HG03460 (cell line): ENCODE measurements around the gene DNAH1.

Source experiments
- ATAC-seq: cut with Tn5 transposase; IDR thresholded peaks from one replicate; pipeline ENCODE4 v1.9.1; 2021; ENCODE audit not compliant: unreplicated experiment

Gene DNAH1

DNA sequence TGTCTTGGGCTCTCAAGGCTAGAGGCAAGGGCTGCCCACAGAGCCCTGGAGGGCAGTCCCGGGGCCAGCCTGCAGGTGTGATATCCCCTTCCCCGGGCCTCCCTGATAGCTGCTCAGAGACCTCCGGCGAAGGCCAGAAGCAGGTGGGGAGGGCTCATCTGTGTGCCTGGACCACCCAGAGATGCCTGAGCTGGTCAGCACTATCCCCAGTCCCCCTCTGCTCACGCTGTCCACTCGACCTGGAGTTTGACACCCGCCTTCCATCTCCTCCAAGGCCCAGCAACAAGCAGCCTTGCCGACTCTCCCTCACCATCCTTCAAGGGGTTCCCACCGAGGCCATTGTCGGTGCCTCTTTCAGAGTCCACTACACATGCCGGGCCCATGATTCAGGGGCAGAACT is 39.4 kb downstream of the DNAH1 start:
- no peak for ATAC-seq

- no peak for ATAC-seq
Observed at GRCh38 chr3:52356126-52356525, 40.0 kb downstream of the DNAH1 start.

GRCh38 chr3:52357151-52358080 is 41.3 kb downstream of the DNAH1 start:
- no peak for ATAC-seq

GRCh38 chr3:52358362-52358940 is 42.3 kb downstream of the DNAH1 start:
- no peak for ATAC-seq

GRCh38 chr3:52359116-52359855 is 43.2 kb downstream of the DNAH1 start:
- ATAC-seq = no peak

GRCh38 chr3:52361011-52361410 is 44.9 kb downstream of the DNAH1 start:
- ATAC-seq = no peak

GRCh38 chr3:52361454-52361853 is 45.3 kb downstream of the DNAH1 start:
- no peak for ATAC-seq

DNA sequence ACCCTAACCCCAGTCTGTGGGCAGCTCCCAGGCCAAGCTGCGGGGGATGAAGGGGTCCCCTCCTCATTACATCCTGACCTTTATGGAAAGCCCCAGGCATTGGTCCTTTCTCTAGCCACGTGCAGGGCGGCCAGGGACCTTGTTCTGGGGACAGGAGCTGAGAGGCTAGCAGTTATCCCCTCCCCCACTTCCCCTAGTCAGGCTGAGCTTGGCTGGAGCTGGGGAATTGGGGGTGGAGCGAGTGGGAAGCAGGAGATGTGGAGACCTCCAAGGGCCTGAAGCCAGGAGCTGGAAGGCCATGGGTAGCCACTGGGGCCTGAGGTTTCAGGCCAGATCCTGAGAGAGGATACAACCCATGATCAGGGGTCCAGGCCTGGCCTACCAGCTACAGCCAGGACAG is 45.8 kb downstream of the DNAH1 start:
- ATAC-seq = no peak

- no peak for ATAC-seq
Observed at GRCh38 chr3:52364322-52365035, 48.4 kb downstream of the DNAH1 start.

DNA sequence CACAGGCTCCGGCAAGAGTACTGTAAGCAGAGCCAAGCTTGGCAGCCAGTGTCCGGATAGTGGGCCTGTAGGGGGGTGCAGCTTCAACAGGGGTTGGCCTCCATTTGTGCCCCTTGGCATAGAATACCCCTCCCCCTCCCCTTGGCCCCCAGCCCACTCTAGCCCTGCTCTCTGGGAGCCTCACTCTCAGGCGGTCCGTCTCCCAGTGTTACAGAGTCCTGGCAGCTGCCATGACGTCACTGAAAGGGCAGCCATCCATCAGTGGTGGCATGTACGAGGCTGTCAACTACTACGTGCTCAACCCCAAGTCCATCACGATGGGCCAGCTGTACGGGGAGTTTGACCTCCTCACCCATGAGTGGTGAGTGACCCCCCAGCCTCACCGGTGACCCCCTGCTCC is 50.4 kb downstream of the DNAH1 start:
- ATAC-seq = no peak

GRCh38 chr3:52367891-52368880 is 52.1 kb downstream of the DNAH1 start:
- ATAC-seq = no peak

GRCh38 chr3:52370531-52370930 is 54.4 kb downstream of the DNAH1 start:
- no peak for ATAC-seq

DNA sequence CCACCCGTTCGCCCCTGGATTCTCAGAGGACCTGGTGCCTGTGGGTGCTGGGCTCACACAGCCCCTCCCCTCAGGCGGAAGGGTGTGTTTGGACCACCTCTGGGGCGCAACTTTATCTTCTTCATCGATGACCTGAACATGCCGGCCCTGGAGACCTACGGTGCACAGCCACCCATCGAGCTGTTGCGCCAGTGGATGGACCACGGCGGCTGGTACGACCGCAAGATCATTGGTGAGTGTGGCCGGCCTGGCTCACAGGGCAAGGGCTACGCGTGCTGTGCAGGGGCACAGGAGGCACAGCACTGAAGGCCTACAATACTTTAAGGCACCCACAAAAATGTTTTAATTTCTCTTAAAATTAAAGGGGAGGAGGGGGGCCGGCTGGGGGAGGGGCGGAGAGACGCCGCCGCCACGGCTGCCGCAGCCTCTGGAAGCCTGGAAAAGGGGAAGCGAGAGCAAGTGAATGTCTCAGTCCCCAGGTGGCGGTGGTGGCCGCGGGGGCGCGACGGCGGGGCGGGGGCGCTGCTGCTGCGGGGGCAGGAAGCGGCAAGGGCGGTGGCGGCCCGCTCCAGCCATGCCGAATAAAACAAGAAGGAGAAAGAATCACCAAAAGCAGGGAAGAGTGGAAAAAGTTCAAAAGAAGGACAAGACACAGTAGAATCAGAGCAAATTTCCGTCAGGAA is 56.8 kb downstream of the DNAH1 start:
- ATAC-seq = no peak

GRCh38 chr3:52373676-52374075 is 57.6 kb downstream of the DNAH1 start:
- no peak for ATAC-seq

DNA sequence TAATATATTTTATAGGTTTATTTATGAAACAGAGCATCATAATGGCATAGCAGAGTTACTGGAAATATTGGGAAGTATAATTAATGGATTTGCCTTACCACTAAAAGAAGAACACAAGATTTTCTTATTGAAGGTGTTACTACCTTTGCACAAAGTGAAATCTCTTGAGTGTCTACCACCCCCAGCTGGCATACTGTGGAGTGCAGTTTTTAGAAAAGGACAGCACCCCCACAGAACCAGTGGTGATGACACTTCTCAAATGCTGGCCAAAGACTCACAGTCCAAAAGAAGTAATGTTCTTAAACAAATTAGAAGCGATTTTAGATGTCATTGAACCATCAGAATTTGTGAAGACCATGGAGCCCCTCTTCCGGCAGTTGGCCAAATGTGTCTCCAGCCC is 58.1 kb downstream of the DNAH1 start:
- no peak for ATAC-seq

DNA sequence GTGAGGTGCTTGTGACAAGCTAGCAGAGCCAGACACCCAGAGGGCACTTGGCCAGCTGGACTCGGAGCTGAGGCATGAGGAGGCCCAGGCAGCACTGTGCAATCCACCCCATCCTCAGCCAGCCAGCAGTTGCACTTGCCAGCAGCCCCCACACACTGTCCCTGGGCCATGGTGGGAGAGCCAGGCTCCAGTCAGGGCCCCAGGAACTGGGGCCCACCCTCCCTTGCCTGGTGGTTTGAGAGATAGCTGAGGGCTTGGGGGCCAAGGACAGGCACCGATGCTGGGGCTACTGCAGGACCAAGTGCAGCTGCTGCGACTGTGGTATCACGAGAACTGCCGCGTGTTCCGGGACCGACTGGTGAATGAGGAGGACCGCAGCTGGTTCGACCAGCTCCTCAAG is 63.5 kb downstream of the DNAH1 start:
- no peak for ATAC-seq

GRCh38 chr3:52380023-52380422 is 63.9 kb downstream of the DNAH1 start:
- ATAC-seq = no peak

DNA sequence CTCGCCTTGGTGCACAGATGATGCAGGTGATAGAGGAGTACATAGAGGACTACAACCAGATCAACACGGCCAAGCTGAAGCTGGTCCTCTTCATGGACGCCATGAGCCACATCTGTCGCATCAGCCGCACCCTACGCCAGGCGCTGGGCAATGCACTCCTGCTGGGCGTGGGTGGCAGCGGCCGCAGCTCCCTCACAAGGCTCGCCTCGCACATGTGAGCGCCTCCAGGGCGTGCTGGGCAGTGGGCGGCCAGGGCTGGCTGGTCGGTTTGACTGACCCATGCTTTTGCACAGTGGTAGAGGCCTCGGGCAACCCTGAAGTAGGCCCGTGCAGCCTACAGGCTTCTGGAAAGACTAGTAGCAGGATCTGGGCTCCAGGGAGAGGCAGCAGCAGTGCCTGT is 65.5 kb downstream of the DNAH1 start:
- no peak for ATAC-seq

GRCh38 chr3:52383446-52383845 is 67.3 kb downstream of the DNAH1 start:
- ATAC-seq = no peak
